ENCODE measurements around the gene BHLHA15. TPM values are rescaled to one million over a fixed set of nuclear protein-coding genes. Genes with fewer than 3 reads are reported as not detected.

Gene BHLHA15
- total and polyA plus RNA-seq, 3 donors from 2014 or later: 0.50 to 2.4 TPM; not detected in 1

GRCh38 chr7:98254516-98254915, 43.3 kb downstream of the BHLHA15 start:
- Histone ChIP-seq H3K9me3 (no peaks in the 10 kb centered on the region), H3K4me1 (peaks cover 8% of the 10 kb centered on the region), H3K36me3 (ENCODE audit: low read depth, missing control alignments) (no peaks in the 10 kb centered on the region), H3K4me3 (no peak overlapping the region), H3K27me3 (no peaks in the 10 kb centered on the region), H3K27ac (no peak overlapping the region)
- DNase-seq: no peak
- TF ChIP-seq POLR2A (IDR thresholded peaks at IDR 0.05) (no peak), CTCF (IDR thresholded peaks at IDR 0.05) (no peak)
- WGBS, 2 donors: 93 to 97% methylated on average over 4 of the region's 4 CpGs
- intact Hi-C loops (cut with DNase I; ENCODE audit: low total_unique reads): no loop called here

GRCh38 chr7:98254951-98255610, 43.8 kb downstream of the BHLHA15 start:
- 86 to 89% methylated on average over 11 of the region's 11 CpGs for WGBS, 2 donors
- DNase-seq: no peak

GRCh38 chr7:98256431-98256830, 45.2 kb downstream of the BHLHA15 start:
- H3K36me3 ChIP-seq (ENCODE audit: low read depth, missing control alignments): no peaks in the 10 kb centered on the region
- no peak for DNase-seq
- no peak overlapping the region for H3K4me3 ChIP-seq
- WGBS, 2 donors: 89 to 93% methylated on average over 7 of the region's 7 CpGs
- H3K27ac ChIP-seq: no peak overlapping the region
- intact Hi-C loops (cut with DNase I; ENCODE audit: low total_unique reads): no loop called here
- no peaks in the 10 kb centered on the region for H3K27me3 ChIP-seq
- no peaks in the 10 kb centered on the region for H3K9me3 ChIP-seq
- H3K4me1 ChIP-seq: peaks cover 2% of the 10 kb centered on the region
- TF ChIP-seq CTCF (IDR thresholded peaks at IDR 0.05) (no peak), POLR2A (IDR thresholded peaks at IDR 0.05) (no peak)

More at GRCh38 chr7:98254951-98255610, 43.8 kb downstream of the BHLHA15 start:
- TF ChIP-seq CTCF (IDR thresholded peaks at IDR 0.05) (no peak), POLR2A (IDR thresholded peaks at IDR 0.05) (no peak)
- Histone ChIP-seq H3K36me3 (ENCODE audit: low read depth, missing control alignments) (no peaks in the 10 kb centered on the region), H3K27me3 (no peaks in the 10 kb centered on the region), H3K4me3 (no peak overlapping the region), H3K4me1 (peaks cover 8% of the 10 kb centered on the region), H3K27ac (no peak overlapping the region), H3K9me3 (no peaks in the 10 kb centered on the region)
- intact Hi-C loops (cut with DNase I; ENCODE audit: low total_unique reads): no loop called here

GRCh38 chr7:98257701-98258100, 46.5 kb downstream of the BHLHA15 start:
- Histone ChIP-seq H3K36me3 (ENCODE audit: low read depth, missing control alignments) (no peaks in the 10 kb centered on the region), H3K27me3 (no peaks in the 10 kb centered on the region), H3K9me3 (no peaks in the 10 kb centered on the region), H3K4me1 (no peaks in the 10 kb centered on the region), H3K4me3 (no peak overlapping the region), H3K27ac (no peak overlapping the region)
- TF ChIP-seq POLR2A (IDR thresholded peaks at IDR 0.05) (no peak), CTCF (IDR thresholded peaks at IDR 0.05) (no peak)
- intact Hi-C loops (cut with DNase I; ENCODE audit: low total_unique reads): no loop called here
- DNase-seq: no peak
- WGBS, 2 donors: 75 to 85% methylated on average over 6 of the region's 6 CpGs

Other genes with a start within 250 kb of the BHLHA15 start
- gene OCM2, start 221.2 kb upstream of the BHLHA15 start, total RNA-seq: not detected
- gene OCM2, start 221.2 kb upstream of the BHLHA15 start, polyA plus RNA-seq (ENCODE audit: insufficient read depth, low read depth, low replicate concordance): not detected
- gene LMTK2, start 104.6 kb upstream of the BHLHA15 start, total RNA-seq: 10 to 100 TPM; 35.5 to 36.1 TPM
- 16.1 TPM for gene LMTK2, start 104.6 kb upstream of the BHLHA15 start, polyA plus RNA-seq (ENCODE audit: insufficient read depth, low read depth, low replicate concordance)
- gene TECPR1, start 40.8 kb downstream of the BHLHA15 start, total RNA-seq: 10 to 100 TPM; 18.5 to 24.6 TPM
- gene TECPR1, start 40.8 kb downstream of the BHLHA15 start, polyA plus RNA-seq (ENCODE audit: insufficient read depth, low read depth, low replicate concordance): 13.5 TPM
- gene BRI3, start 70.2 kb downstream of the BHLHA15 start, total RNA-seq: 10 to 100 TPM; 61.1 to 76.3 TPM
- 167 TPM for gene BRI3, start 70.2 kb downstream of the BHLHA15 start, polyA plus RNA-seq (ENCODE audit: insufficient read depth, low read depth, low replicate concordance)
- 10 to 100 TPM; 16.8 to 23.5 TPM for gene BAIAP2L1, start 189.7 kb downstream of the BHLHA15 start, total RNA-seq
- 24.2 TPM for gene BAIAP2L1, start 189.7 kb downstream of the BHLHA15 start, polyA plus RNA-seq (ENCODE audit: insufficient read depth, low read depth, low replicate concordance)